Kidney epithelial cell (primary cell): Measurements from ENCODE around the gene CNTNAP2. TPM values are rescaled to one million over a fixed set of nuclear protein-coding genes. Genes with fewer than 3 reads are reported as not detected.

Experiments used
- DNase-seq: peaks from one replicate; pipeline ENCODE4 v3.0.0-alpha.2; 2010; ENCODE audit warnings: low read depth
- H3K27me3 ChIP-seq: 2 replicates; pipeline ENCODE4 v1.6.0; 2011; ENCODE audit warnings: low read length; ENCODE audit not compliant: control insufficient read depth, insufficient read depth
- H3K36me3 ChIP-seq: 2 replicates; pipeline ENCODE4 v1.5.1; 2011; ENCODE audit warnings: low read length; ENCODE audit not compliant: control insufficient read depth, insufficient read depth
- H3K4me3 ChIP-seq: 2 replicates; pipeline ENCODE4 v1.5.1; 2011; ENCODE audit warnings: low read depth, mild to moderate bottlenecking, control low read depth, low read length
- total RNA-seq: library from RNA; depleted of rRNA; stranded (reverse); fragments of >200 nt; gene quantifications from 2 replicates; pipeline ENCODE4 v1.2.3, GENCODE V29; 2015
- TF ChIP-seq, protein P1 (sequence below): IDR thresholded peaks from 2 replicates; pipeline ENCODE4 v1.5.1; 2011; ENCODE audit warnings: mild to moderate bottlenecking, moderate library complexity, low read length, control low read depth, inconsistent platforms; ENCODE audit not compliant: insufficient read depth, poor library complexity, severe bottlenecking

CNTNAP2 gene
- total RNA-seq, 1 donor from 2014 or later, result 14.0 TPM

DNA sequence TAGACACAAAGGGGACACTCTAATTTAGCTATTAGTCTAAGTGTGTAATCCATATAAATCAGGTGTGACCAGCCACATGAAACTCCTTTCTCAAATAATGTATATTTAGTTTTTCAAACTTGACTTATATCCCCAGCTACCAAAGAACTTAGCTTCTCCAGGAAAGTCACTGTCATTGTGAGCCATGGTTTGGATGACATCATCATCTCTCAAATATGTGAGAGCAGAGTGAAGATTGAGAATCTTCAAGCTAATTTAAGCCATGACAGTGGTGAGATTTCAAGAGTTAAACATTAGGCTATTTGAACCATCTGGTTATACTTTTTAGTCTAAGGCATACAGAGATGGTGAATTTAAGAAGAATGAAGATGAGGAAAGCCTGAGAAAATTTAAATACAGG is 1165.6 kb downstream of the CNTNAP2 start:
- Histone ChIP-seq H3K36me3 (no peaks in the 10 kb centered on the region), H3K4me3 (no peak overlapping the region)
- TF ChIP-seq, protein P1, sequence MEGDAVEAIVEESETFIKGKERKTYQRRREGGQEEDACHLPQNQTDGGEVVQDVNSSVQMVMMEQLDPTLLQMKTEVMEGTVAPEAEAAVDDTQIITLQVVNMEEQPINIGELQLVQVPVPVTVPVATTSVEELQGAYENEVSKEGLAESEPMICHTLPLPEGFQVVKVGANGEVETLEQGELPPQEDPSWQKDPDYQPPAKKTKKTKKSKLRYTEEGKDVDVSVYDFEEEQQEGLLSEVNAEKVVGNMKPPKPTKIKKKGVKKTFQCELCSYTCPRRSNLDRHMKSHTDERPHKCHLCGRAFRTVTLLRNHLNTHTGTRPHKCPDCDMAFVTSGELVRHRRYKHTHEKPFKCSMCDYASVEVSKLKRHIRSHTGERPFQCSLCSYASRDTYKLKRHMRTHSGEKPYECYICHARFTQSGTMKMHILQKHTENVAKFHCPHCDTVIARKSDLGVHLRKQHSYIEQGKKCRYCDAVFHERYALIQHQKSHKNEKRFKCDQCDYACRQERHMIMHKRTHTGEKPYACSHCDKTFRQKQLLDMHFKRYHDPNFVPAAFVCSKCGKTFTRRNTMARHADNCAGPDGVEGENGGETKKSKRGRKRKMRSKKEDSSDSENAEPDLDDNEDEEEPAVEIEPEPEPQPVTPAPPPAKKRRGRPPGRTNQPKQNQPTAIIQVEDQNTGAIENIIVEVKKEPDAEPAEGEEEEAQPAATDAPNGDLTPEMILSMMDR, result no peak

DNA sequence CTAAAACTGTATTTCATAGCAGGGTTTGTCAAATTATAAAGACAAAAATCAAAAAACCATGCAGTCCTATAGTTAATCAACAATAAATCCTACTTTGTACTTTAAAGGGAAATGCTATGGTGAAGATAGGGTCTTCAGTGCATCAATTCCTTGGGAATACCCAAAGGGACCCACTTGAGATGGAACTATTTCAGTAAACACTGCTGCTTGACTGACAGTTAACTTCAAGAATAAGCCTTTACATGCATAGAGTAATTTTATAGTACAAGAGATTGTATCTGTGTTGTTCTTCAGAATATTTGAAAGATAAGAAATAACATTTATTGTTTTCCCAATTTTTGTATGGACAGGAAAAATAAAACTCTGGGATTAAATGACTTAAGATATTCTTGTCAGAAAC is 1179.6 kb downstream of the CNTNAP2 start:
- no peaks in the 10 kb centered on the region for H3K36me3 ChIP-seq
- H3K4me3 ChIP-seq, result no peak overlapping the region
- TF ChIP-seq, protein P1, result no peak
- H3K27me3 ChIP-seq, result no peaks in the 10 kb centered on the region
- no peak for DNase-seq

More for the DNA sequence above, 1165.6 kb downstream of the CNTNAP2 start:
- H3K27me3 ChIP-seq, result no peaks in the 10 kb centered on the region
- no peak for DNase-seq

DNA sequence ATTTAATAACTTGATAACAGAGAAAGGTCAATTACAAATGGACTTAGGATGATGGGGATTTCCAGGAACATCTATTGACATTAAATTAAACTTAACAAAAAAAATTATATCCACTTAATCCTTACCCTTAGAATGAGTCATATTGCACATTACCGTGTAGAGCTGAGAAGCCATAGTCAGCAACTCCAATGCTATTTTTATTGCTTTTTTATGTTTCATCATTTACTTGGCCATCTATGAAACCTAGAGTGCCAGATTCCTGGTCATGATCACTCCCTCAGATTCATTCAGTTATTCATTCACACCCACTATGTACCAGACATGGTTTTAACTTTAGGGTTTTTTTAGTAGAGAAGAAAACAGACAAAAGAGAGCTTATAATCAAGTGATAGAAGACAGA is 1180.4 kb downstream of the CNTNAP2 start:
- no peaks in the 10 kb centered on the region for H3K36me3 ChIP-seq
- H3K27me3 ChIP-seq, result no peaks in the 10 kb centered on the region
- DNase-seq, result no peak
- H3K4me3 ChIP-seq, result no peak overlapping the region
- TF ChIP-seq, protein P1, result no peak

DNA sequence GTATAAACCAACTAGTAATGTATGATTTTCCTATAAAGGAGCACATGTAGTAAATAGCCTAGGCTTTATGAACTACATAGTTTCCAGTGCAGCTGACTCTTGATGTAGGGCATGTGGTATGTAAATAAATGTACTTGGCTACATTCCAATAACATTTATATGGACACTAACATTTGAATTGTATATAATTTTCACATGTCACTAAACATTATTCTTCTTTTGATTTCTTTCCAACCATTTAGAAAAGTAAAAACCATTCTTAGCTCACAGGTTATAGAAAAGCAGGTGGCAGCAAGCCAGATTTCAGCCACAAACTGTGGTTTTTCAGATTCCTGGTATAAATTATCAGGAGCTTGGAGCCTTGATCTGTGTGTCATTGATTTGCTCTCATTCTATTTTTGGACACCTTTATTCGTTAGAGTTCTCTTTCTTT is 1182.0 kb downstream of the CNTNAP2 start:
- DNase-seq, result no peak
- no peaks in the 10 kb centered on the region for H3K27me3 ChIP-seq
- H3K4me3 ChIP-seq, result no peak overlapping the region
- H3K36me3 ChIP-seq, result no peaks in the 10 kb centered on the region
- TF ChIP-seq, protein P1, result no peak

DNA sequence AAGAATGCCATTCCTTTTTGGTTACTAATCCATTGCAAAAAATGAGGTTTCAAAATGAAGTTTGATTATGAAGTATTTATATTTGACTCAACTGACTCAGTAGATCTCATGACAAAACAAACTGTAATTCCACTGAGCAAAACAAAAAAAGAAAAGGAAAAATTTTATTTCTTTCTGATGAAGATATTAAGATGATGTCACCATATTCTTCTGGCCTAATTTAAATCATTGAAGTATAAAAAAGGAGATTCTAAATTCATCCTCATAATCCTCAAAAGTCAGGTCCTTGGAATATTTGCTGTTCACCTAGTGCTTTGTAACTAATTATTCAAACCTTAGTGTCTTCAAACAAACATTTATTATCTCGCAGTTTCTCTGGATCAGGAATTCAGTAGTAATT is 1183.7 kb downstream of the CNTNAP2 start:
- TF ChIP-seq, protein P1, result no peak
- no peak for DNase-seq
- H3K36me3 ChIP-seq, result no peaks in the 10 kb centered on the region
- H3K27me3 ChIP-seq, result no peaks in the 10 kb centered on the region
- H3K4me3 ChIP-seq, result no peak overlapping the region

DNA sequence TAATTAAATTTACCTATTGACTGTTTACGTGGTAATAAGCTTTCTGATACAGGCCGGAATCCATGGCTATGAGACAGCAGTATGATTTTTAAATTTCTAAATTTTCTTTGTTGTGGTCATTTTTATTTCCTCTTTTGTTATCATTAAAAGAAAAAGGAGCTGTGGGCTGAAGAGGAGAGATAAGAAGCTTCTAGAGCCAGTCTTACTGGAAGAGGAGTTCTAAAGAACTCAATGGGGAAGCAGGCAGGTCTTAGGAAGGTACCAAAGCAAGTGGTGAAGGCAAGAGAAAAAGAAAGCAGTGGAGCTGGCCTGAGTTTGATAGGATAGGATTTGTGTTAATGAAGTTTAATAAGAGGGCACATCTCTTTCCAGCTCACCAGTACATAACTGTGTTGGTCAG is 1187.8 kb downstream of the CNTNAP2 start:
- DNase-seq, result no peak
- Histone ChIP-seq H3K27me3 (no peaks in the 10 kb centered on the region), H3K36me3 (no peaks in the 10 kb centered on the region), H3K4me3 (no peak overlapping the region)
- TF ChIP-seq, protein P1, result no peak
